ENCODE data around the gene TRABD. TPM values are rescaled to one million over a fixed set of nuclear protein-coding genes. Genes with fewer than 3 reads are reported as not detected.

Gene TRABD
- total RNA-seq, 1 donor from 2014 or later: 35.7 TPM

GRCh38 chr22:50153756-50154140 is 32.0 kb upstream of the TRABD start:
- Mint-ChIP-seq H3K36me3 (ENCODE audit: low read depth, unreplicated experiment) (no peaks in the 10 kb centered on the region), H3K9me3 (ENCODE audit: unreplicated experiment) (no peaks in the 10 kb centered on the region), H3K4me3 (ENCODE audit: unreplicated experiment) (no peak overlapping the region), H3K27me3 (ENCODE audit: low read depth, unreplicated experiment) (peaks cover 37% of the 10 kb centered on the region), H3K27ac (ENCODE audit: unreplicated experiment) (no peak overlapping the region), H3K4me1 (ENCODE audit: low read depth, unreplicated experiment) (peaks cover 7% of the 10 kb centered on the region)
- Histone ChIP-seq H3K4me1 (ENCODE audit: insufficient read depth, low read length) (peaks cover 7% of the 10 kb centered on the region), H3K9ac (ENCODE audit: low read length) (no peak overlapping the region), H3K79me2 (ENCODE audit: insufficient read depth, low read length) (no peaks in the 10 kb centered on the region), H3K4me3 (ENCODE audit: insufficient read depth, low read depth, low read length) (no peak overlapping the region), H3K4me2 (ENCODE audit: low read length) (no peak overlapping the region), H4K20me1 (ENCODE audit: insufficient read depth, low read length) (peaks cover 2% of the 10 kb centered on the region), H3K27ac (ENCODE audit: low read depth, low read length) (no peak overlapping the region), H3K9me3 (ENCODE audit: insufficient read depth, low read depth, low read length) (no peaks in the 10 kb centered on the region), H2AFZ (ENCODE audit: low read depth, low read length) (no peak overlapping the region), H3K27me3 (ENCODE audit: insufficient read depth, low read length) (no peaks in the 10 kb centered on the region), H3K36me3 (ENCODE audit: insufficient read depth, low read length) (no peaks in the 10 kb centered on the region)
- DNase-seq (ENCODE audit: low read depth) (no peak), FAIRE-seq (no peak)
- TF ChIP-seq, protein P1, sequence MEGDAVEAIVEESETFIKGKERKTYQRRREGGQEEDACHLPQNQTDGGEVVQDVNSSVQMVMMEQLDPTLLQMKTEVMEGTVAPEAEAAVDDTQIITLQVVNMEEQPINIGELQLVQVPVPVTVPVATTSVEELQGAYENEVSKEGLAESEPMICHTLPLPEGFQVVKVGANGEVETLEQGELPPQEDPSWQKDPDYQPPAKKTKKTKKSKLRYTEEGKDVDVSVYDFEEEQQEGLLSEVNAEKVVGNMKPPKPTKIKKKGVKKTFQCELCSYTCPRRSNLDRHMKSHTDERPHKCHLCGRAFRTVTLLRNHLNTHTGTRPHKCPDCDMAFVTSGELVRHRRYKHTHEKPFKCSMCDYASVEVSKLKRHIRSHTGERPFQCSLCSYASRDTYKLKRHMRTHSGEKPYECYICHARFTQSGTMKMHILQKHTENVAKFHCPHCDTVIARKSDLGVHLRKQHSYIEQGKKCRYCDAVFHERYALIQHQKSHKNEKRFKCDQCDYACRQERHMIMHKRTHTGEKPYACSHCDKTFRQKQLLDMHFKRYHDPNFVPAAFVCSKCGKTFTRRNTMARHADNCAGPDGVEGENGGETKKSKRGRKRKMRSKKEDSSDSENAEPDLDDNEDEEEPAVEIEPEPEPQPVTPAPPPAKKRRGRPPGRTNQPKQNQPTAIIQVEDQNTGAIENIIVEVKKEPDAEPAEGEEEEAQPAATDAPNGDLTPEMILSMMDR (IDR thresholded peaks at IDR 0.05; ENCODE audit: insufficient read depth, low read depth, low read length): no peak
- no peak for TF ChIP-seq EZH2 (IDR thresholded peaks at IDR 0.05; ENCODE audit: insufficient read depth, low read length)

DNA sequence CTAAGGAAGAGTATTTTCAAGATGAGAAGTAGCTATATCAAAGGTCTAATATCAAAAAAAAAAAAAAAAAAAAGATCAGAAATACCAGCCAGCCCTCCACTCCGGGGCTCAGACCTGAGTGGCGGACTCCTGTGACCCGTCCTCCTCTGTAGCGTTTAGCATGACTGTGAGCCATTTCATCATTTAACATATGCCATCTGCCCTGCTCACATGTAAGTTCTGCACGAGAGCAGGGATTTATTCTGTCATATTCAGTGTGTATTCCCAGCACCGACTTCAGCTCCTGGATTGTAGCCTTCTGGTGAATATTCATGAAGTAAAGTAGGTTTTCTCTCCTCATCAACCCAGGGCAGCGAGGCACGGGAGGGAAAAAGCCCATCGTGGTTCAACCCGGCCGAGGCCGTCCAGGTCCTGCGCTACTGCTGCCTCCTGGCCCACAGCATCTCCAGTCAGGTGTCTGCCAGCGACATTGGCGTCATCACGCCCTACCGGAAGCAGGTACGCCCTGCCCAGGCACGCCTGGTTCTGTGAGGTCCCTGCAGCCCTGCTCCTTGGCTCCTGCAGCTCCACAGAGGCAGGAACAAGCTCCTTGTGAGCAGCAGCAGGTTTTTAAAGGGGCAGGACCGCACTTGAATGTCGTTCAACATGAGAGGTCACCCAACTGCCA is 27.9 kb upstream of the TRABD start:
- DNase-seq (ENCODE audit: low read depth) (no peak), FAIRE-seq (no peak)
- Histone ChIP-seq H4K20me1 (ENCODE audit: insufficient read depth, low read length) (no peaks in the 10 kb centered on the region), H3K27ac (ENCODE audit: low read depth, low read length) (no peak overlapping the region), H2AFZ (ENCODE audit: low read depth, low read length) (no peak overlapping the region), H3K36me3 (ENCODE audit: insufficient read depth, low read length) (no peaks in the 10 kb centered on the region), H3K79me2 (ENCODE audit: insufficient read depth, low read length) (no peaks in the 10 kb centered on the region), H3K4me1 (ENCODE audit: insufficient read depth, low read length) (no peaks in the 10 kb centered on the region), H3K9ac (ENCODE audit: low read length) (no peak overlapping the region), H3K4me2 (ENCODE audit: low read length) (no peak overlapping the region), H3K27me3 (ENCODE audit: insufficient read depth, low read length) (no peaks in the 10 kb centered on the region), H3K4me3 (ENCODE audit: insufficient read depth, low read depth, low read length) (no peak overlapping the region), H3K9me3 (ENCODE audit: insufficient read depth, low read depth, low read length) (no peaks in the 10 kb centered on the region)
- no peak for TF ChIP-seq EZH2 (IDR thresholded peaks at IDR 0.05; ENCODE audit: insufficient read depth, low read length)
- TF ChIP-seq, protein P1 (IDR thresholded peaks at IDR 0.05; ENCODE audit: insufficient read depth, low read depth, low read length): no peak
- Mint-ChIP-seq H3K27me3 (ENCODE audit: low read depth, unreplicated experiment) (peaks cover 48% of the 10 kb centered on the region), H3K4me3 (ENCODE audit: unreplicated experiment) (no peak overlapping the region), H3K36me3 (ENCODE audit: low read depth, unreplicated experiment) (no peaks in the 10 kb centered on the region), H3K27ac (ENCODE audit: unreplicated experiment) (no peak overlapping the region), H3K4me1 (ENCODE audit: low read depth, unreplicated experiment) (no peaks in the 10 kb centered on the region), H3K9me3 (ENCODE audit: unreplicated experiment) (peaks cover 2% of the 10 kb centered on the region)

- Histone ChIP-seq H3K9ac (ENCODE audit: low read length) (no peak overlapping the region), H3K79me2 (ENCODE audit: insufficient read depth, low read length) (no peaks in the 10 kb centered on the region), H3K4me3 (ENCODE audit: insufficient read depth, low read depth, low read length) (no peak overlapping the region), H4K20me1 (ENCODE audit: insufficient read depth, low read length) (no peaks in the 10 kb centered on the region), H3K4me1 (ENCODE audit: insufficient read depth, low read length) (no peaks in the 10 kb centered on the region), H3K4me2 (ENCODE audit: low read length) (no peak overlapping the region), H3K36me3 (ENCODE audit: insufficient read depth, low read length) (no peaks in the 10 kb centered on the region), H3K9me3 (ENCODE audit: insufficient read depth, low read depth, low read length) (no peaks in the 10 kb centered on the region), H3K27me3 (ENCODE audit: insufficient read depth, low read length) (peaks cover 2% of the 10 kb centered on the region), H3K27ac (ENCODE audit: low read depth, low read length) (no peak overlapping the region), H2AFZ (ENCODE audit: low read depth, low read length) (no peak overlapping the region)
- FAIRE-seq: no peak
- H3K27me3 Mint-ChIP-seq (ENCODE audit: low read depth, unreplicated experiment): peaks cover 45% of the 10 kb centered on the region
- no peak overlapping the region for H3K27ac Mint-ChIP-seq (ENCODE audit: unreplicated experiment)
- no peak for DNase-seq (ENCODE audit: low read depth)
- H3K4me1 Mint-ChIP-seq (ENCODE audit: low read depth, unreplicated experiment): no peaks in the 10 kb centered on the region
- no peaks in the 10 kb centered on the region for H3K36me3 Mint-ChIP-seq (ENCODE audit: low read depth, unreplicated experiment)
- H3K4me3 Mint-ChIP-seq (ENCODE audit: unreplicated experiment): no peak overlapping the region
- H3K9me3 Mint-ChIP-seq (ENCODE audit: unreplicated experiment): peaks cover 4% of the 10 kb centered on the region
- no peak for TF ChIP-seq EZH2 (IDR thresholded peaks at IDR 0.05; ENCODE audit: insufficient read depth, low read length)
- TF ChIP-seq, protein P1 (IDR thresholded peaks at IDR 0.05; ENCODE audit: insufficient read depth, low read depth, low read length): no peak
These were observed 24.8 kb upstream of the TRABD start for GRCh38 chr22:50160947-50161346.
